SK-N-SH (cell line): ENCODE data around the gene CALML6. TPM values are rescaled to one million over a fixed set of nuclear protein-coding genes. Genes with fewer than 3 reads are reported as not detected.

ENCODE experiments used
- CTCF ChIA-PET: fragments of 300-600, 350-600 bp; formaldehyde crosslinking; extraction: SDS; loops from one replicate; lab custom pipeline; 2021; lab: Yijun Ruan, JAX
- POLR2A ChIA-PET: fragments of 350-600 bp; sonication (Branson Sonifier 250); formaldehyde crosslinking; extraction: SDS; loops from one replicate; lab custom pipeline; 2020; ENCODE audit warnings: antibody characterized with exemption, inconsistent platforms; lab: Yijun Ruan, JAX
- DNase-seq: peaks from one replicate; pipeline ENCODE4 v3.0.0; 2012
- H2AFZ ChIP-seq: fragments of 200-600 bp; sonication (generic); 2 replicates; pipeline ENCODE4 v1.8.1; 2016; ENCODE audit warnings: antibody characterized with exemption, mild to moderate bottlenecking, low read depth
- H3F3A ChIP-seq: fragments of 200-600 bp; sonication (generic); replicated peaks from 2 replicates; pipeline ENCODE3; 2016; ENCODE audit warnings: antibody characterized with exemption, mild to moderate bottlenecking; ENCODE audit not compliant: insufficient read depth
- H3K27ac ChIP-seq, 2 experiments: fragments of 200-500 bp in 1 of 2; fragments of 200-600 bp in 1 of 2; sonication (Bioruptor generic) in 1 of 2; sonication (generic), shearing (Covaris generic) in 1 of 2; 2 replicates each; pipeline versions ENCODE4 v1.5.1 to v1.6.1; 2014 to 2016; ENCODE audit warnings: low read depth in 2 of 2, inconsistent platforms in 1 of 2, low read length in 1 of 2, mild to moderate bottlenecking in 1 of 2, mixed read lengths in 1 of 2
- H3K27me3 ChIP-seq: fragments of 200-600 bp; sonication (generic), shearing (Covaris generic); 2 replicates; pipeline ENCODE4 v1.6.1; 2016; ENCODE audit warnings: mixed run types; ENCODE audit not compliant: insufficient read depth
- H3K36me3 ChIP-seq, 2 experiments: fragments of 200-500 bp in 1 of 2; fragments of 200-600 bp in 1 of 2; sonication (Bioruptor generic) in 1 of 2; sonication (generic) in 1 of 2; replicated peaks in 1 of 2; 2 replicates each; pipeline versions ENCODE3 to v1.5.1; 2014 to 2016; ENCODE audit warnings: low read length in 1 of 2, mild to moderate bottlenecking in 1 of 2; ENCODE audit not compliant: insufficient read depth in 2 of 2, control insufficient read depth in 1 of 2
- H3K4me1 ChIP-seq, 2 experiments: fragments of 200-500 bp in 1 of 2; fragments of 200-600 bp in 1 of 2; sonication (Bioruptor generic) in 1 of 2; sonication (generic), shearing (Covaris generic) in 1 of 2; 2 replicates each; pipeline versions ENCODE4 v1.5.1 to v1.6.1; 2014 to 2016; ENCODE audit warnings: low read depth in 1 of 2, low read length in 1 of 2, mixed run types in 1 of 2; ENCODE audit not compliant: insufficient read depth in 2 of 2, control insufficient read depth in 1 of 2
- H3K4me2 ChIP-seq: fragments of 200-600 bp; sonication (generic), shearing (Covaris generic); 2 replicates; pipeline ENCODE4 v1.6.1; 2017; ENCODE audit warnings: mixed run types
- H3K4me3 ChIP-seq, 2 experiments: fragments of 200-500 bp in 1 of 2; fragments of 200-600 bp in 1 of 2; sonication (Bioruptor generic) in 1 of 2; sonication (generic), shearing (Covaris generic) in 1 of 2; 2 replicates each; pipeline versions ENCODE4 v1.5.1 to v1.8.1; 2014 to 2016; ENCODE audit warnings: low read depth in 2 of 2, inconsistent platforms in 1 of 2, low read length in 1 of 2, mild to moderate bottlenecking in 1 of 2, mixed read lengths in 1 of 2, moderate library complexity in 1 of 2
- H3K79me2 ChIP-seq: fragments of 200-600 bp; sonication (generic); 2 replicates; pipeline ENCODE4 v1.8.1; 2017; ENCODE audit warnings: mild to moderate bottlenecking; ENCODE audit not compliant: insufficient read depth
- H3K9ac ChIP-seq: fragments of 200-600 bp; sonication (generic); 2 replicates; pipeline ENCODE4 v1.6.1; 2017; ENCODE audit warnings: mixed run types
- H3K9me2 ChIP-seq: fragments of 200-600 bp; sonication (generic); 2 replicates; pipeline ENCODE4 v1.6.1; 2017; ENCODE audit warnings: mixed run types
- H3K9me3 ChIP-seq: fragments of 200-600 bp; sonication (generic); 2 replicates; pipeline ENCODE4 v1.6.1; 2017; ENCODE audit warnings: mixed run types, mild to moderate bottlenecking, moderate library complexity
- H4K20me1 ChIP-seq: fragments of 200-600 bp; sonication (generic); 2 replicates; pipeline ENCODE4 v1.6.1; 2017; ENCODE audit warnings: mild to moderate bottlenecking, mixed run types; ENCODE audit not compliant: insufficient read depth
- CHD2 ChIP-seq: fragments of 150-350 bp; IDR thresholded peaks from 2 replicates; pipeline ENCODE4 v1.6.1; 2018; ENCODE audit warnings: low read length; ENCODE audit not compliant: partially characterized antibody
- CTCF ChIP-seq: fragments of 200-600 bp; sonication (generic); IDR thresholded peaks from 2 replicates; pipeline ENCODE4 v1.6.1; 2017; ENCODE audit warnings: antibody characterized with exemption, mild to moderate bottlenecking, moderate library complexity
- EP300 ChIP-seq, 2 experiments: IDR thresholded peaks; 2 replicates each; pipeline versions ENCODE4 v1.4.0 to v1.6.1; 2012; ENCODE audit warnings: borderline replicate concordance in 1 of 2, low read depth in 1 of 2, low read length in 1 of 2
- FOSL2 ChIP-seq: IDR thresholded peaks from 2 replicates; pipeline ENCODE4 v1.4.0; 2012; ENCODE audit warnings: low read depth, mild to moderate bottlenecking, moderate library complexity, borderline replicate concordance
- FOXM1 ChIP-seq: IDR thresholded peaks from 2 replicates; pipeline ENCODE4 v1.4.0; 2012; ENCODE audit warnings: low read depth, mild to moderate bottlenecking
- GABPA ChIP-seq: IDR thresholded peaks from 2 replicates; pipeline ENCODE4 v1.4.0; 2012; ENCODE audit warnings: low read depth, mild to moderate bottlenecking
- IRF3 ChIP-seq: fragments of 150-350 bp; IDR thresholded peaks from 2 replicates; pipeline ENCODE4 v1.6.1; 2016; ENCODE audit warnings: mild to moderate bottlenecking, low read depth, low read length
- MAX ChIP-seq: IDR thresholded peaks from 2 replicates; pipeline ENCODE4 v1.4.0; 2012; ENCODE audit warnings: low read depth
- SIN3A ChIP-seq: IDR thresholded peaks from 2 replicates; pipeline ENCODE4 v1.6.1; 2012; ENCODE audit warnings: low read depth, mild to moderate bottlenecking, low read length, moderate library complexity, borderline replicate concordance
- SMC3 ChIP-seq: IDR thresholded peaks from 2 replicates; pipeline ENCODE4 v1.6.1; 2012; ENCODE audit warnings: low read depth, low read length, improper control_type of control experiment
- TAF1 ChIP-seq: IDR thresholded peaks from 2 replicates; pipeline ENCODE4 v1.6.1; 2012; ENCODE audit warnings: low read depth, mild to moderate bottlenecking, low read length, moderate library complexity, borderline replicate concordance
- TCF12 ChIP-seq: IDR thresholded peaks from 2 replicates; pipeline ENCODE4 v1.4.0; 2012
- TEAD4 ChIP-seq: IDR thresholded peaks from 2 replicates; pipeline ENCODE4 v1.4.0; 2012; ENCODE audit warnings: mild to moderate bottlenecking, borderline replicate concordance; ENCODE audit not compliant: insufficient read depth
- USF1 ChIP-seq: IDR thresholded peaks from 2 replicates; pipeline ENCODE4 v1.4.0; 2012; ENCODE audit warnings: low read depth, borderline replicate concordance
- USF2 ChIP-seq: fragments of 150-350 bp; IDR thresholded peaks from 2 replicates; pipeline ENCODE4 v1.6.1; 2017; ENCODE audit warnings: antibody characterized with exemption, low read length, low read depth, borderline replicate concordance
- YY1 ChIP-seq: IDR thresholded peaks from 2 replicates; pipeline ENCODE4 v1.4.0; 2012; ENCODE audit warnings: low read depth, mild to moderate bottlenecking
- ZBTB33 ChIP-seq: IDR thresholded peaks from 2 replicates; pipeline ENCODE4 v1.4.0; 2012; ENCODE audit warnings: low read depth, borderline replicate concordance
- WGBS: methylation state at CpG from one replicate; pipeline ENCODE4 v1.1.6; 2017; ENCODE audit warnings: low lambda C conversion rate; 5-methylcytosine and 5-hydroxymethylcytosine counted together
- polyA plus RNA-seq, 3 experiments: library from polyadenylated mRNA; depleted of rRNA; stranded (reverse); fragments of >200 nt; gene quantifications; 2 replicates each; pipeline ENCODE4 v1.2.3, GENCODE V29; 2012

Gene CALML6
- polyA plus RNA-seq, 1 of the 3 experiments (the other 2 are of a cell fraction) = 0.87 TPM

- Histone ChIP-seq H3K36me3 (no peaks in the 10 kb centered on the region), H3K9me2 (no peaks in the 10 kb centered on the region), H3K9me3 (no peaks in the 10 kb centered on the region), H2AFZ (no peak overlapping the region), H3K4me3 (no peak overlapping the region), H3K4me2 (no peak overlapping the region), H3K9ac (no peak overlapping the region), H3K4me1 (peaks cover 0 to 5% of the 10 kb centered on the region in 2 experiments; a peak in 1 of 4 replicates), H3K27ac (no peak overlapping the region), H4K20me1 (no peaks in the 10 kb centered on the region), H3K79me2 (no peaks in the 10 kb centered on the region), H3F3A (no peaks in the 10 kb centered on the region), H3K27me3 (no peaks in the 10 kb centered on the region)
- WGBS = 60% methylated on average over 1 of the region's 22 CpGs
- ChIA-PET CTCF (interaction anchor here (0.6 to 10.4 kb wide), 3 partner anchors 12 to 86 kb away, joined by 3 to 268 read pairs (median 20); no protein-coding TSS in a partner anchor), POLR2A (no interaction called here)
- no peak for DNase-seq
- TF ChIP-seq GABPA (no peak), MAX (no peak), FOSL2 (no peak), IRF3 (no peak), YY1 (no peak), TCF12 (no peak), EP300 (IDR thresholded peaks at IDR 0.05; ENCODE audit: borderline replicate concordance in 1 of 2, low read depth in 1 of 2, low read length in 1 of 2) (no peak), TAF1 (no peak), CHD2 (no peak)
These were observed 42.5 kb downstream of the CALML6 start for GRCh38 chr1:1957533-1957961.

- peaks cover 0 to 5% of the 10 kb centered on the region in 2 experiments; a peak in 1 of 4 replicates for H3K4me1 ChIP-seq
- TF ChIP-seq USF2 (no peak), YY1 (no peak), CTCF (no peak), ZBTB33 (no peak), TCF12 (no peak), SMC3 (no peak), USF1 (no peak), FOXM1 (no peak), TEAD4 (no peak), SIN3A (no peak)
- H3K4me3 ChIP-seq = no peak overlapping the region
- no peak overlapping the region for H3K4me2 ChIP-seq
- DNase-seq = no peak
- H3K9me2 ChIP-seq = no peaks in the 10 kb centered on the region
- ChIA-PET POLR2A (no interaction called here), CTCF (interaction anchor here (0.7 to 10.4 kb wide), 3 partner anchors 11 to 216 kb away, joined by 5 to 268 read pairs (median 20); no protein-coding TSS in a partner anchor)
- no peaks in the 10 kb centered on the region for H3F3A ChIP-seq
- no peaks in the 10 kb centered on the region for H4K20me1 ChIP-seq
- H3K79me2 ChIP-seq = no peaks in the 10 kb centered on the region
- H3K36me3 ChIP-seq = no peaks in the 10 kb centered on the region
- H2AFZ ChIP-seq = no peak overlapping the region
- H3K27me3 ChIP-seq = no peaks in the 10 kb centered on the region
- H3K9ac ChIP-seq = no peak overlapping the region
- H3K27ac ChIP-seq = no peak overlapping the region
- no peaks in the 10 kb centered on the region for H3K9me3 ChIP-seq
- 86% methylated on average over 28 of the region's 29 CpGs for WGBS
These were observed 43.0 kb downstream of the CALML6 start for GRCh38 chr1:1958071-1958541.
